ENCODE measurements around the gene NADK2. TPM values are rescaled to one million over a fixed set of nuclear protein-coding genes. Genes with fewer than 3 reads are reported as not detected.

NADK2 gene
- total and polyA plus RNA-seq, 10 of the 15 experiments (the other 5 are each of a cell fraction or from before 2014, with no cell fraction given) = 2.4 to 9.0 (median 6.3) TPM

- SMC1A ChIA-PET (ENCODE audit: uncharacterized antibody, unreplicated experiment) = interaction anchor here (1.0 to 1.9 kb wide), 7 partner anchors 13 to 89 kb away, joined by 3 to 8 read pairs (median 4); partner anchors contain the start of gene NADK2
- peak within 1 kb of the TSS; percentile 91 for H3K9ac ChIP-seq (ENCODE audit: control insufficient read depth, insufficient read depth, low read length)
- H3K4me3 ChIP-seq = peak within 1 kb of the TSS; percentile 94
- CTCF ChIA-PET = interaction anchor here (0.8 to 2.8 kb wide), 12 partner anchors 10 to 578 kb away, joined by 3 to 13 read pairs (median 5); partner anchors contain the start of gene NADK2
- no peaks in the 10 kb centered on the region for H4K20me1 ChIP-seq (ENCODE audit: control insufficient read depth, insufficient read depth)
- in situ Hi-C loops (cut with MboI) = no loop called here
- FAIRE-seq (peak; percentile 92), ATAC-seq (peak; percentile 97), DNase-seq (ENCODE audit: low read depth, low spot score) (peak; percentile 95)
- POLR2A ChIA-PET = interaction anchor here (0.8 to 1.4 kb wide), 5 partner anchors 10 to 1219 kb away, joined by 3 to 6 read pairs (median 3); partner anchors contain the start of gene NUP155
- no peaks in the 10 kb centered on the region for H3K9me3 ChIP-seq (replicated peaks; ENCODE audit: control insufficient read depth, insufficient read depth, low read length)
- RAD21 ChIA-PET (ENCODE audit: unreplicated experiment) = interaction anchor here (1.4 to 2.1 kb wide), 4 partner anchors 14 to 90 kb away, joined by 4 to 14 read pairs (median 6); partner anchors contain the start of gene NADK2
- peak within 1 kb of the TSS; percentile 93 for H2AFZ ChIP-seq (ENCODE audit: control insufficient read depth, low read depth, low read length)
- peak within 1 kb of the TSS; percentile 91 for H3K4me2 ChIP-seq (ENCODE audit: control insufficient read depth, insufficient read depth)
- peaks cover 41% of the 10 kb centered on the region for H3K79me2 ChIP-seq (ENCODE audit: control insufficient read depth, insufficient read depth, low read length)
- peak within 1 kb of the TSS; percentile 82 for H3K27ac ChIP-seq (ENCODE audit: control insufficient read depth, insufficient read depth)
- BruUV-seq (replicated peaks) = TSS peak; percentile 69
- H3K27me3 ChIP-seq (replicated peaks in 1 of 2; ENCODE audit: control insufficient read depth in 2 of 2, insufficient read depth in 2 of 2, low read length in 1 of 2) = no peaks in the 10 kb centered on the region
- under 1% methylated on average over 81 of the region's 81 CpGs for WGBS (ENCODE audit: insufficient coverage, insufficient replicate concordance, low lambda C conversion rate, missing lambda C conversion rate)
- no peaks in the 10 kb centered on the region for H3K36me3 ChIP-seq (ENCODE audit: control insufficient read depth in 2 of 2, insufficient read depth in 2 of 2, low read length in 1 of 2)
- H3K4me1 ChIP-seq (ENCODE audit: control insufficient read depth, insufficient read depth, low read length) = no peaks in the 10 kb centered on the region
- intact Hi-C loops (cut with micrococcal nuclease; ENCODE audit: unreplicated experiment) = loop anchor here (10.0 kb wide), 2 partner anchors 723 to 1227 kb away; partner anchors contain the start of genes DNAJC21 and NIPBL
- TF ChIP-seq NR2F1 (conservative IDR thresholded peaks at IDR 0.05) (0 out of 2 replicates have a peak, but pooled peaks have one; percentile 15), ASH2L (IDR thresholded peaks at IDR 0.05; ENCODE audit: borderline replicate concordance, low read depth) (no peak), CBX5 (IDR thresholded peaks at IDR 0.05; ENCODE audit: low read depth) (peak; percentile 57; the same call in 1 of the 2 replicates), TCF12 (IDR thresholded peaks at IDR 0.05; ENCODE audit: low read depth, low read length) (0 out of 2 replicates have a peak, but pooled peaks have one; percentile 59), CREM (IDR thresholded peaks at IDR 0.05; ENCODE audit: low read depth) (peak; percentile 86), E2F4 (IDR thresholded peaks at IDR 0.05; ENCODE audit: low read depth, low read length) (peak; percentile 71), ZNF207 (IDR thresholded peaks at IDR 0.05; ENCODE audit: borderline replicate concordance) (0 out of 2 replicates have a peak, but pooled peaks have one; percentile 40), NRF1 (conservative IDR thresholded peaks at IDR 0.05; ENCODE audit: low read depth, low read length) (peak; percentile 51), NR2C1 (IDR thresholded peaks at IDR 0.05) (0 out of 2 replicates have a peak, but pooled peaks have one; percentile 25), MLLT1 (IDR thresholded peaks at IDR 0.05) (peak; percentile 85), PKNOX1 (IDR thresholded peaks at IDR 0.05) (peak; percentile 31; the same call in 1 of the 2 replicates), RELA (IDR thresholded peaks at IDR 0.05; ENCODE audit: borderline replicate concordance, partially characterized antibody) (peak; percentile 19), SP1 (IDR thresholded peaks at IDR 0.05; ENCODE audit: low read depth, low read length) (peak; percentile 39), RUNX3 (IDR thresholded peaks at IDR 0.05; ENCODE audit: low read length) (peak; percentile 66), HDAC6 (IDR thresholded peaks at IDR 0.05; ENCODE audit: unreplicated experiment) (no peak), MXI1 (IDR thresholded peaks at IDR 0.05; ENCODE audit: low read depth, low read length) (peak; percentile 53)
Observed at GRCh38 chr5:36151434-36152323, 90.0 kb downstream of the NADK2 start, which contains the start of the genes LMBRD2 and SKP2. TSS of gene LMBRD2 (minus strand) at chr5:36151887. CDS start at chr5:36143349, 8,538 bp downstream. TSS of gene SKP2 (plus strand) at chr5:36152111. CDS start at chr5:36152263, 152 bp downstream.
